GM06990 (cell line): ENCODE results near the gene GARIN5B.

Experiments
- DNase-seq: peaks from one replicate; pipeline ENCODE4 v3.0.0-alpha.2; 2011; ENCODE audit not compliant: insufficient read length; ENCODE audit errors: extremely low read depth
- H3K27me3 ChIP-seq: replicated peaks from 2 replicates; pipeline ENCODE4 v1.6.0; 2011; ENCODE audit warnings: low read length; ENCODE audit not compliant: control insufficient read depth, insufficient read depth
- H3K36me3 ChIP-seq: 2 replicates; pipeline ENCODE4 v1.5.1; 2011; ENCODE audit warnings: low read length; ENCODE audit not compliant: control insufficient read depth, insufficient read depth
- H3K4me3 ChIP-seq: replicated peaks from 2 replicates; pipeline ENCODE4 v1.5.1; 2011; ENCODE audit warnings: low read depth, mild to moderate bottlenecking, control low read depth, low read length
- TF ChIP-seq, protein P1 (sequence below): IDR thresholded peaks from 2 replicates; pipeline ENCODE4 v1.5.1; 2011; ENCODE audit warnings: low read length, control low read depth, mild to moderate bottlenecking, inconsistent platforms; ENCODE audit not compliant: insufficient read depth, poor library complexity, severe bottlenecking

The GARIN5B gene

DNA sequence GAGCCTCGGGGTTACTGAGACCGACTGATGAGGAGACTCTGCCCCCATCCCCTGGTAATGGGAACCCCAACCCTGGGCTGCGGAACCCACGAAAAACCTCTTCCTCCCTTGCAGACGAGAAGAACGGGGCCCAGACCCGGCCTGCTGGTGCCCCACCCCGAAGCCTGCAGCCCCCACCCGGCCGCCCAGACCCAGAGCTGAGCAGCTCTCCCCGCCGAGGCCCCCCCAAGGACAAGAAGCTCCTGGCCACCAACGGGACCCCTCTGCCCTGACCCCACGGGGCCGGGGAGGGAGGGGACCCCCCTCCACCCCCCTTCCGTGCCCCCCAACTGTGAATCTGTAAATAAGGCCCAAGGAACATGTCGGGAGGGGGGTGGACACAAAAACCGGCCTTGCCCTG is 51.3 kb downstream of the GARIN5B start:
- no peak for DNase-seq
- Histone ChIP-seq H3K27me3 (no peaks in the 10 kb centered on the region), H3K4me3 (no peak overlapping the region), H3K36me3 (no peaks in the 10 kb centered on the region)
- TF ChIP-seq, protein P1, sequence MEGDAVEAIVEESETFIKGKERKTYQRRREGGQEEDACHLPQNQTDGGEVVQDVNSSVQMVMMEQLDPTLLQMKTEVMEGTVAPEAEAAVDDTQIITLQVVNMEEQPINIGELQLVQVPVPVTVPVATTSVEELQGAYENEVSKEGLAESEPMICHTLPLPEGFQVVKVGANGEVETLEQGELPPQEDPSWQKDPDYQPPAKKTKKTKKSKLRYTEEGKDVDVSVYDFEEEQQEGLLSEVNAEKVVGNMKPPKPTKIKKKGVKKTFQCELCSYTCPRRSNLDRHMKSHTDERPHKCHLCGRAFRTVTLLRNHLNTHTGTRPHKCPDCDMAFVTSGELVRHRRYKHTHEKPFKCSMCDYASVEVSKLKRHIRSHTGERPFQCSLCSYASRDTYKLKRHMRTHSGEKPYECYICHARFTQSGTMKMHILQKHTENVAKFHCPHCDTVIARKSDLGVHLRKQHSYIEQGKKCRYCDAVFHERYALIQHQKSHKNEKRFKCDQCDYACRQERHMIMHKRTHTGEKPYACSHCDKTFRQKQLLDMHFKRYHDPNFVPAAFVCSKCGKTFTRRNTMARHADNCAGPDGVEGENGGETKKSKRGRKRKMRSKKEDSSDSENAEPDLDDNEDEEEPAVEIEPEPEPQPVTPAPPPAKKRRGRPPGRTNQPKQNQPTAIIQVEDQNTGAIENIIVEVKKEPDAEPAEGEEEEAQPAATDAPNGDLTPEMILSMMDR: no peak

DNA sequence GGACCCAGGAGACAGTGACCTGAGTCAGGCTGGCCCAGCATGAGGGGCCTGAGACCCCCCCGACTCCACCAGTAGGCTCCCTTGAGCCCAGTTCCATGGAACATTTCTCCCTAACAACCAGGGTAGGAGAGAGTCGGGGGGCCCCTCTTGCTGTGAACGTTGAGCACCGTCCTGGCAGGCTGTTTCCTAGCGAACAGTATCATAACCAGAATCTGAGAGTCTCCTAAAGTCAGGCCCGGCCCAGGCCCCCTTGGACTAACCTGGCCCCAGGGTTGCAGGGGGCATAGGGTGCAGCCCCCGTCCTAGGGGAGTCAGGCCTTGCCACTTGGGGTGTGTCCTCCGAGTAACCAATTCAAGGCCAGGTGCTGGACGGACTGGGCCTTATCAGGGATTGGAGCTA is 51.7 kb downstream of the GARIN5B start:
- Histone ChIP-seq H3K36me3 (no peaks in the 10 kb centered on the region), H3K27me3 (no peaks in the 10 kb centered on the region), H3K4me3 (no peak overlapping the region)
- DNase-seq: no peak
- TF ChIP-seq, protein P1: no peak

DNA sequence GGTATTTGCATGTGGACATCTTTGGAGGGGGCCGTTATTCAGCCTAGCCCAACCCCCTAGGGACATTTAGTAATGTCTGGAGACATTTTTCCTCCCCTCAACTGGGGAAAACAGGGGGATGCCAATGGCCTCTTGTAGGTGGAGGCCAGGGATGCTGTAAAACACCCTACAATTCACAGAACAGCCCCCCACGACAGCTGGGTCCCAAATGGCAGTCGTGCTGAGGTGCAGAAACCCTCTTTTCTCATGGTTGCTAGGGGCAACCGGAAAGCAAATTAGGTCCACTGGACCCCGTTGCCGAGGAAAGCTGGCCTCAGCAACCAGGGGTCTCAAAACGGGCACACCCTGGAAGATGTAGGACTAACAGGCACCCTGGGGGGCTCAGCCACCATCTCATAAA is 52.6 kb downstream of the GARIN5B start:
- no peak for DNase-seq
- Histone ChIP-seq H3K27me3 (no peaks in the 10 kb centered on the region), H3K36me3 (no peaks in the 10 kb centered on the region), H3K4me3 (no peak overlapping the region)
- TF ChIP-seq, protein P1: no peak

DNA sequence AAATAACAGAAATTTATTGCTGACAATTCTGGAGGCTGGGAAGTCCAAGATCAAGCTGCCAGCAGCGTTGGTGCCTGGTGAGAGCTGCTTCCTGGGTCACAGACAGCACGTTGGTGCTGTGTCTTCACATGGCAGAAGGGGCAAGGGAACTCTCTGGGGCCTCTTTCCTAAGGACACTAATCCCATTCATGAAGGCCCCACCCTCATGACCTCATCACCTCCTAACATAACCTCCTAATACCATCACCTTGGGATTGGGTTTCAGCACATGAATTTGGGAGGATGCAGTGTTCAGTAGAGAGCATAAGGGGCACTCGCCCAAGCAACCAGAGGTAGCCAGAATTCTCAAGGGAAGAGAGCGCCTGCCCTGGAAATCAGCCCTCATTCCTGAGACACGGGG is 53.6 kb downstream of the GARIN5B start:
- no peak for DNase-seq
- Histone ChIP-seq H3K4me3 (no peak overlapping the region), H3K36me3 (no peaks in the 10 kb centered on the region), H3K27me3 (no peaks in the 10 kb centered on the region)
- TF ChIP-seq, protein P1: no peak

DNA sequence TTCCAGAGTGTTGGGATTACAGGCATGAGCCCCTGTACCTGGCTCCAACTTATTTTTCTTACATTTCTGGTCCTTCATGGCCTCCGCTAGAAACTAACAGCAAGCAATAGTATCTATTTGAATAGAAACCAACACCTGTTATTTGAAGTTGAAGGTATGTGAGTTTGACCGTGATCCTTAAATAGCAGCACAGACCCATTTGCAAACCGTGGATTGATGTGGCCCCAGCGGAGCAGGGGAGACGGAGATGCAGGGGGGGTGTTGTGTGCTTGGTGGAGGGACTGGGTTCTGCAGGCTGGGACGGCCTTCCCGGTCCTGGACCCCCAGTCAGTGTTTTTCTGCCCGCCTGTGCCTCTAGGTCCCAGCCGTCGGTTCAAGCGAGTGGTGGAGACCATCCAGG is 54.8 kb downstream of the GARIN5B start:
- no peak for DNase-seq
- TF ChIP-seq, protein P1: no peak
- H3K36me3 ChIP-seq: no peaks in the 10 kb centered on the region
- no peak overlapping the region for H3K4me3 ChIP-seq
- no peaks in the 10 kb centered on the region for H3K27me3 ChIP-seq

DNA sequence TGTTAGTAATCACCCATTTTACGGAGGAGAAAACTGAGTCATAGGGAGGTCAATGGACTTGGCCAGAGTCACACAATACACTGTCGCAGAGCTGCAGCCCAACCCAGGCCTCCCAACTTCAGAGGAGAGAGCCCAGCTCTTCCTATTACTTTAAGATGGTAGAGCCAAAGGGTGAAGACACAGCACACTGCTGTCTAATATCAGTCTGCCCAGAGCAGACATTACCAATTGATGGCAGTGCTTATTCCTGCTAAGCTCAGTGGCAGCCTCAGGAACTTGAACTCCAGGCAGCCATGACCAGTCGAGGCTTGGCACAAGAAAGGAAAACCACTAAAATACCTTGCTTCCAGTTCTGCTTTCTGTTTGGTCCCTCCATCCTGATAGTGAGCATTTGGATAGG is 56.3 kb downstream of the GARIN5B start:
- Histone ChIP-seq H3K27me3 (no peaks in the 10 kb centered on the region), H3K36me3 (no peaks in the 10 kb centered on the region), H3K4me3 (no peak overlapping the region)
- TF ChIP-seq, protein P1: no peak
- DNase-seq: no peak
